Measurements from ENCODE around the gene KMT2D. TPM values are rescaled to one million over a fixed set of nuclear protein-coding genes. Genes with fewer than 3 reads are reported as not detected.

KMT2D gene
- total RNA-seq, 2 experiments from 2014 or later = 113 TPM

DNA sequence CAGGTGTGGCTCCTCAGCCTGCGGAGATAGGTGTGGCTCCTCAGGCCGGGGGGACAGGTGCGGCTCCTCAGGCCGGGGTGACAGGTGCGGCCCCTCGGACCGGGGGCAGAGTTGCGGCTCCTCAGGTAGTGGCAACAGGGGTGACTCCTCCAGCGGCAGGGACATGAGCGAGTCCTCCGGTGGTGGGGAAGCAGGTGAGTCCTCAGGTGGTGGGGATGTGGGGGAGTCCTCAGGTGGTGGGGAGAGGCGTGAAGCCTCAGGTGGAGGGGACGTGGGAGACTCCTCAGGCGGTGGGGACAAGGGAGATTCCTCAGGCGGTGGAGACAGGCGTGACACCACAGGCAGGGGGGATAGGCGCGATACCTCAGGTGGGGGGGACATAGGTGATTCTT lies 9.2 kb downstream of the KMT2D start:
- POLR2A ChIA-PET = no interaction called here
- no peak for ATAC-seq
- Mint-ChIP-seq H3K4me3 (no peak overlapping the region), H3K27ac (no peak overlapping the region), H3K9me3 (ENCODE audit: insufficient read depth) (no peaks in the 10 kb centered on the region), H3K36me3 (ENCODE audit: low read depth) (peaks cover 74% of the 10 kb centered on the region), H3K4me1 (ENCODE audit: low read depth) (peaks cover 18% of the 10 kb centered on the region), H3K27me3 (ENCODE audit: low read depth) (no peaks in the 10 kb centered on the region)
- CTCF ChIA-PET = interaction anchor here (1.4 kb wide), 1 partner anchor 12 kb away, joined by 7 read pairs; no protein-coding TSS in a partner anchor
- no peak for DNase-seq

DNA sequence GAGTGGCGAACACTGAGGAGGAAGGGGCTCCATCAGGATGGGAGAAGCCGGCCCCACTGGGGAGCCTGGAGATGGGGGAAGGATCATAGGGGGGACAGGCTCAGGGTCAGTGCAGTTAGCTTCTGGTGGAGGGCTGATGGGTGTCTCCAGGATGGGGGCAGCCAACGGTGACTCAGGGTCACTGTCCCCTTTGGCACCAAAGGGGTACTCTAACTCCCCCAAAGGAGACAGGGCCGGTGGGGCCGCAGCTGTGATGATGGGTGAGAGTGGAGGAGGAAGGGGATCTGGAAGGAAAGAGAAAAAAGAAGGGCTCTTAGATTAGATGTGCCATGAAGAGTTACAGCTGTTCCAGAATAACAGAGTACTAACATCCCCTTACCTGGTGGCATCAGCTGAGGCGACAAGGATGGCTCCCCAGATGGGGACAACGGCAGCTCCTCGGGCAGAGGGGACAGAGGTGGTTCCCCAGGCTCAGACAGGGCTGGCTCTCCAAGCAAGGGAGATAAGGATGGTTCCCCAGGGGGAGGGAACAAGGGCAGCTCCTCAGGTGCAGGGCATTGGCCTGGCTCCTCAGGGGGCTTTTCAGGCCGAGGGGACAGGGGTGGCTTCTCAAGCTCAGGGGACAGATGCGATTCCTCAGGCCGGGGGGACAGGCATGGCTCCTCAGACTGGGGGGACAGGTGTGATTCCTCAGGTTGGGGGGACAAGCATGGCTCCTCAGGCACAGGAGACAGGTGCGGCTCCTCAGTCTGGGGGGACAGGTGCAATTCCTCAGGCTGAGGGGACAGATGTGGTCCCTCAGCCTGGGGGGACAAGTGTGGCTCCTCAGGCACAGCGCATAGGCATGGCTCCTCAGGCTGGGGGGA lies 9.9 kb downstream of the KMT2D start:
- peaks cover 12% of the 10 kb centered on the region for H3K4me1 Mint-ChIP-seq (ENCODE audit: low read depth)
- H3K9me3 Mint-ChIP-seq (ENCODE audit: insufficient read depth) = no peaks in the 10 kb centered on the region
- peaks cover 76% of the 10 kb centered on the region for H3K36me3 Mint-ChIP-seq (ENCODE audit: low read depth)
- no peaks in the 10 kb centered on the region for H3K27me3 Mint-ChIP-seq (ENCODE audit: low read depth)
- ChIA-PET POLR2A (no interaction called here), CTCF (interaction anchor here (1.4 to 1.6 kb wide), 2 partner anchors 13 to 63 kb away, joined by 4 to 7 read pairs; no protein-coding TSS in a partner anchor)
- H3K4me3 Mint-ChIP-seq = no peak overlapping the region
- no peak for ATAC-seq
- no peak overlapping the region for H3K27ac Mint-ChIP-seq
- DNase-seq = no peak

DNA sequence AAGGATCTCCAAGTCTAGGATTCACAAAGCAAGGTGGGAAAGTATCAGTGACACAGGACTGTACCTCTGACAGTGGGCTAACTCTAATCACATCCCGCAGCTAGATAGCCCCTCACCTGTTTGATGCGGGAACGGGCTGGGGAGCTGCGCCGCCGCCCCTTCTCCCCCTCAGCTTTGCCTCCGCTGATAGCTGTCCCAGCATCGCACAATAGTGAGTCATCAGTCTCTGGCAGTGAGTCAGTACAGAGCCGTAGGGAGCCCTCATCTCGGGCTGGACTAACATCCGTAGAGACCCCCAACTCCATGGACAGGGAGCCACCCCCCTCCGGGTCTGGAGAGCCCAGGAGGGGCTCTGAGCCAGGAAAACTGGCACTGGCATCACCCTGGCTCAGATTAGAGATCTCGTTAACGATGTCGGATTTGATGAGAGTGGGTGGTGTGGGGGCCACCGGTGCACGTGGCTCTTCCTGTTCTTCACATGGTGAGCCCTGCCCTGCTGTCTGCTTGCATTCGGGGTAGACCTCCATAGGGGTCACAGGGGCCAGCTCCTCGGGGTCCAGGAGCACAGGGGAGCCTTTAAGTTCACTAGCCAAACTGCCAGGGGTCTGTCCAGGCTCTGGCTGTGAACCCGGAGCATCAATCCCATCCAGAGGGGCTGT lies 10.9 kb downstream of the KMT2D start:
- ChIA-PET CTCF (interaction anchor here (1.6 to 1.8 kb wide), 2 partner anchors 53 to 62 kb away, joined by 4 read pairs; no protein-coding TSS in a partner anchor), POLR2A (no interaction called here)
- ATAC-seq (no peak), DNase-seq (no peak)
- Mint-ChIP-seq H3K27me3 (ENCODE audit: low read depth) (no peaks in the 10 kb centered on the region), H3K27ac (no peak overlapping the region), H3K36me3 (ENCODE audit: low read depth) (peaks cover 78% of the 10 kb centered on the region), H3K9me3 (ENCODE audit: insufficient read depth) (no peaks in the 10 kb centered on the region), H3K4me3 (no peak overlapping the region), H3K4me1 (ENCODE audit: low read depth) (peaks cover 2% of the 10 kb centered on the region)

DNA sequence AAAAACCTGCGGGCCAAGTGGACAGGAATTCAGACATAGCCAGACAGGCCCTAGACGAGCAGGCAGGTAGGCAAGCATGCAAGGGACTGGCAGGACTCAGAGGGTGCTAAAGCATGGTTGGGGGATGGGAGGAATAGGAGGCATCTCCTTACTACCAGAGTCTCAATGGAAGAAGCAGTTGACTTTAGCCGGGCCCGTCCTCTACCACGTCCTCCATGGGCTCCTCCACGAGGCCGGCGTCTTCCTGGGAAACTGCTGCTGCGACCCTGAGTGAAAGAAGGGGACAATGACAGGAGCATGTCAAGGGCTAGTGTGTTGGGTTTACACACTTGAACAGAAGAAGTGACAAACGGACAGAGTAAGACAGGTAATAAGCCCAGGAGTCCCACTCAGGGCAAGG lies 11.6 kb downstream of the KMT2D start:
- ChIA-PET POLR2A (no interaction called here), CTCF (interaction anchor here (1.0 to 1.8 kb wide), 6 partner anchors 29 to 125 kb away, joined by 3 to 7 read pairs (median 4); no protein-coding TSS in a partner anchor)
- peaks cover 80% of the 10 kb centered on the region for H3K36me3 Mint-ChIP-seq (ENCODE audit: low read depth)

DNA sequence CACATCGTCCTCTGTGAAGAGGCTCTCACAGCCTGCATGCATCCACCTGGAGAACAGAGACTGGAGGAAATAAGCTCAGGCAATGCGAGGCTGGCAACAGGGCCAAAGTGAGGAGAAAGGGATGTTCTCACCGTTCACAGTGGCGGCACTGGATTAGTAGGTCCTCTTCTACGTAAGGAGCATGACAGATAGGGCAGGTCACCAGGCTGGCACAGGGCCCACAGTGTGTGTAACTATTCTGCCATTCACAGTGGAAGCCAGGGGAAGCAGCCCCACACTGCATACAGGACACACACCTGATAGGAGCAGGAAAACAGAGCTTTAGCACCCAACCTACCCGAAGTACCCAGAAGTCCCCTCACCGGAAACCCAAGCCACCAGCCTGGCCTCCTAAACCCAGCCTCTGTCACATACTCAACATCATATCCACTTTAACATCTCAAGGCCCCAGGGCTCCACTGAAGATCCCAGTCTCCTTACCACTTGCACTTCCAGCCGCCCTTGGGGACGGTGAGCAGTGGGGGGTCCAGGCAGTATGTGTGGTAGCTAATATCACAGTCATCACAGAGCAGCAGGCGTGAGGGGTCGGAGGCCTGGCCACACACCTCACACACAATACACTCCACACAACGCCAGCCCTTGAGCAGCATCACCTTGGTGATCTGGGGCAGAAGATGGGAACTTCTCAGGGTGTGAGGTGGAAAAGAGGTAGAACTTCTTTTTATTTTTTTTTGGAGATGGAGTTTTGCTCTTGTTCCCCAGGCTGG lies 14.3 kb downstream of the KMT2D start:
- peaks cover 79% of the 10 kb centered on the region for H3K36me3 Mint-ChIP-seq (ENCODE audit: low read depth)

More for the DNA sequence above, 11.6 kb downstream of the KMT2D start:
- Mint-ChIP-seq H3K27me3 (ENCODE audit: low read depth) (no peaks in the 10 kb centered on the region), H3K4me3 (no peak overlapping the region), H3K27ac (no peak overlapping the region), H3K4me1 (ENCODE audit: low read depth) (peaks cover 2% of the 10 kb centered on the region), H3K9me3 (ENCODE audit: insufficient read depth) (no peaks in the 10 kb centered on the region)
- no peak for ATAC-seq
- no peak for DNase-seq

DNA sequence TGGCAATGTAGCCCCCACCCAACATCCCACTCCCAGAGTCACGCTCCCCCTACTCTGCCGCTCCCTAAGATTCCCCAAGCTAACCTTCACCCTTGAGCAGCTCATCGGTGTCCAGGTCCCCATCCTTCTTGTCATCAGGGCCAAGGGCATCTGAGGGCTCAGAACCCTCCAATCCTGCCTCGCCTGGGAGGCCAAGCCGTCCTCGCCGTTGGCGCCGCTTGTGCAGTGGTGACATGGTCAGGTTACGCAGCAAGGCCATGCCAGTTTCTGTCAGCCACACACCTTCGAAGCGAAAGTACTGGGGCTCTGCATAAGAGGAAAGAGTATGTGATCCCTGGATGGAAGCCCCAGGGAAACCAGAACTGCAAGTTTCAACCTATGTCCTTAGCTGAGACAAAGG lies 15.9 kb downstream of the KMT2D start:
- Mint-ChIP-seq H3K4me3 (no peak overlapping the region), H3K27me3 (ENCODE audit: low read depth) (no peaks in the 10 kb centered on the region), H3K4me1 (ENCODE audit: low read depth) (peaks cover 4% of the 10 kb centered on the region), H3K27ac (no peak overlapping the region), H3K36me3 (ENCODE audit: low read depth) (peaks cover 74% of the 10 kb centered on the region), H3K9me3 (ENCODE audit: insufficient read depth) (no peaks in the 10 kb centered on the region)
- DNase-seq = no peak
- ChIA-PET POLR2A (interaction anchor here (0.9 to 1.6 kb wide), 2 partner anchors 14 to 28 kb away, joined by 4 read pairs; no protein-coding TSS in a partner anchor), CTCF (interaction anchor here (0.6 to 3.0 kb wide), 12 partner anchors 12 to 250 kb away, joined by 3 to 35 read pairs (median 5); partner anchors contain the start of genes KMT2D and TUBA1B)
- no peak for ATAC-seq

More for the DNA sequence above, 14.3 kb downstream of the KMT2D start:
- H3K27me3 Mint-ChIP-seq (ENCODE audit: low read depth) = no peaks in the 10 kb centered on the region
- CTCF ChIA-PET = interaction anchor here (0.9 to 1.1 kb wide), 3 partner anchors 18 to 58 kb away, joined by 3 to 4 read pairs (median 3); no protein-coding TSS in a partner anchor
- POLR2A ChIA-PET = interaction anchor here (0.9 to 1.1 kb wide), 2 partner anchors 13 to 142 kb away, joined by 3 read pairs; partner anchors contain the start of gene TUBA1A
- no peak for ATAC-seq
- H3K4me3 Mint-ChIP-seq = no peak overlapping the region
- no peak for DNase-seq
- H3K27ac Mint-ChIP-seq = no peak overlapping the region
- no peaks in the 10 kb centered on the region for H3K9me3 Mint-ChIP-seq (ENCODE audit: insufficient read depth)
- peaks cover 4% of the 10 kb centered on the region for H3K4me1 Mint-ChIP-seq (ENCODE audit: low read depth)

DNA sequence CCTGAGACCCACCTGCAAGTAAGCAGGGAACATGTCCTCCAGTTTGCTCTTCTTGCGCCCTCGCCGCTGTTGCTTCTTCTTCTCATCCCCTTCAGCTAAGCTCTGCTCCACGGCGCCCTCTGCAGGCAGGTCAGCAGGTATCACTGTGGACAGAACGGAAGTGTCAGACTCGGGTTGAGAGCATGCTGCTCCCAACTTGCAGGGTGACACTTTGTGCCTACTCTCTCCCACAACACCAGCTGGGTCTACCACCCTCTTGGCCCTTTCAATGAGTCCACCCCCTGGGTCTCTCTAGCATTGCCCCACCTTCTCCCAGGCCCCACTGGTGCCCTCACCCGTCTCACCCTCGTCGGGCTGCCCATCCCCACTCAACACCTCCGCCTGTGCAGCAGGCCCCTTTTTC lies 16.7 kb downstream of the KMT2D start:
- H3K4me1 Mint-ChIP-seq (ENCODE audit: low read depth) = peaks cover 4% of the 10 kb centered on the region
- ChIA-PET POLR2A (interaction anchor here (0.9 to 1.8 kb wide), 3 partner anchors 15 to 83 kb away, joined by 4 read pairs; no protein-coding TSS in a partner anchor), CTCF (interaction anchor here (0.6 to 3.0 kb wide), 33 partner anchors 9 to 249 kb away, joined by 3 to 35 read pairs (median 4); partner anchors contain the start of genes ARF3, DDN, KMT2D and PRKAG1)
- peak; percentile 84 for ATAC-seq
- H3K9me3 Mint-ChIP-seq (ENCODE audit: insufficient read depth) = no peaks in the 10 kb centered on the region
- peak; percentile 85 for DNase-seq
- no peaks in the 10 kb centered on the region for H3K27me3 Mint-ChIP-seq (ENCODE audit: low read depth)
- H3K36me3 Mint-ChIP-seq (ENCODE audit: low read depth) = peaks cover 72% of the 10 kb centered on the region
- H3K4me3 Mint-ChIP-seq = no peak overlapping the region
- H3K27ac Mint-ChIP-seq = peak overlapping the region; percentile 27

DNA sequence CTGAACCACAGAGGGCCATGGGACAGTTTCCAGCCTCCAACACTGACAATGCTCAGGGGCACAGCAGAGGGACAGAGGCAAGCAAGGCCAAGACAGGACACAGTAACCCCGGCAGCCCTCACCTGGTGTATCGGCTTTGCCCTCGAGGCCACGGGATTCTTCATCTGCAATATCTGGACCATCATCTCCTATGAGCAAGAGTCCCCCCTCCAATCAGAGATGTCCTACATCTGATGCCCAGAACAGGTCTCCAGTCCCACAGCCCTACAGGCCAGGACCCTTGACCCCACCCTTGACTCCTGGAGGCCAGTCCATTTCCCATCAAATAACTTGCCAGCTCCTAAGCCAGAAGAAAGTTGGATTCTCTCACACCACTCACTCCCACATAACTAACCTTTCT lies 17.4 kb downstream of the KMT2D start:
- ATAC-seq = no peak
- ChIA-PET POLR2A (interaction anchor here (1.6 to 1.8 kb wide), 2 partner anchors 15 to 84 kb away, joined by 4 read pairs; no protein-coding TSS in a partner anchor), CTCF (interaction anchor here (0.6 to 3.0 kb wide), 31 partner anchors 8 to 176 kb away, joined by 3 to 35 read pairs (median 5); partner anchors contain the start of genes ARF3, DDN, KMT2D and PRKAG1)
- no peak overlapping the region for H3K4me3 Mint-ChIP-seq
- H3K9me3 Mint-ChIP-seq (ENCODE audit: insufficient read depth) = no peaks in the 10 kb centered on the region
- H3K4me1 Mint-ChIP-seq (ENCODE audit: low read depth) = peaks cover 4% of the 10 kb centered on the region
- no peak overlapping the region for H3K27ac Mint-ChIP-seq
- H3K36me3 Mint-ChIP-seq (ENCODE audit: low read depth) = peaks cover 70% of the 10 kb centered on the region
- no peaks in the 10 kb centered on the region for H3K27me3 Mint-ChIP-seq (ENCODE audit: low read depth)
- no peak for DNase-seq

DNA sequence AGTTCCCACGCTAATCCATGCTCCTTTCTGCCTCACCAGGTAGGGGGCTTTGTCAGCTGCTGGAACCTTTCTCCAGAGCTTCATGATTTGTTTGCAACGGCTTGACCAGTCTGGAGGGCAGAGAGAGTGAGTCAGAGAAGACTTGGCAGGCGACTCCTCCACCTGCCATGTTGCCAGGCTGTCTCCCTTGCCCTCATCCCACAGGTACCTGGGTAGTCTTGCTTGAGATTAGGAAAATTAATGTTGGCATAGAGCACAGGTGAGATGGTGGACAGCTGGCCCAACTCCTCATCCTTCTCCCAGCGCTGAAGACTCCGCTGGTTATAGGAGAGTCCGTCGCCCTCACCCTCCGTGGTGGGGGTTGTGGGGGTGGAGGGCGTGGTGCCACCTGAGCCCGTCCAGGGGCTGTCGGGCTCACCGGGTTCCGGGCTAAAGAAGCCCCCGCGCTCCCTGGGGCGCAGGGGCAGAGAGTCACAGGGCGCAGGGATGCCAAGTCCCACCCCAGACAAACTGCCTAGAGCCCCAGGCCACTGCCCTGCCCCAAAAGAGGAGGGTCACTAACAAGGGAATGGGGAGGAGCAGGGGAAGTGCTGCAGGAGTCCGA lies 18.6 kb downstream of the KMT2D start:
- Mint-ChIP-seq H3K4me3 (no peak overlapping the region), H3K27me3 (ENCODE audit: low read depth) (no peaks in the 10 kb centered on the region), H3K9me3 (ENCODE audit: insufficient read depth) (no peaks in the 10 kb centered on the region), H3K4me1 (ENCODE audit: low read depth) (peaks cover 4% of the 10 kb centered on the region), H3K36me3 (ENCODE audit: low read depth) (peaks cover 68% of the 10 kb centered on the region), H3K27ac (no peak overlapping the region)
- ChIA-PET POLR2A (interaction anchor here (0.6 kb wide), 1 partner anchor 85 kb away, joined by 3 read pairs; no protein-coding TSS in a partner anchor), CTCF (interaction anchor here (1.0 to 3.0 kb wide), 4 partner anchors 15 to 46 kb away, joined by 6 to 35 read pairs (median 18); partner anchors contain the start of gene KMT2D)
- ATAC-seq (no peak), DNase-seq (no peak)

DNA sequence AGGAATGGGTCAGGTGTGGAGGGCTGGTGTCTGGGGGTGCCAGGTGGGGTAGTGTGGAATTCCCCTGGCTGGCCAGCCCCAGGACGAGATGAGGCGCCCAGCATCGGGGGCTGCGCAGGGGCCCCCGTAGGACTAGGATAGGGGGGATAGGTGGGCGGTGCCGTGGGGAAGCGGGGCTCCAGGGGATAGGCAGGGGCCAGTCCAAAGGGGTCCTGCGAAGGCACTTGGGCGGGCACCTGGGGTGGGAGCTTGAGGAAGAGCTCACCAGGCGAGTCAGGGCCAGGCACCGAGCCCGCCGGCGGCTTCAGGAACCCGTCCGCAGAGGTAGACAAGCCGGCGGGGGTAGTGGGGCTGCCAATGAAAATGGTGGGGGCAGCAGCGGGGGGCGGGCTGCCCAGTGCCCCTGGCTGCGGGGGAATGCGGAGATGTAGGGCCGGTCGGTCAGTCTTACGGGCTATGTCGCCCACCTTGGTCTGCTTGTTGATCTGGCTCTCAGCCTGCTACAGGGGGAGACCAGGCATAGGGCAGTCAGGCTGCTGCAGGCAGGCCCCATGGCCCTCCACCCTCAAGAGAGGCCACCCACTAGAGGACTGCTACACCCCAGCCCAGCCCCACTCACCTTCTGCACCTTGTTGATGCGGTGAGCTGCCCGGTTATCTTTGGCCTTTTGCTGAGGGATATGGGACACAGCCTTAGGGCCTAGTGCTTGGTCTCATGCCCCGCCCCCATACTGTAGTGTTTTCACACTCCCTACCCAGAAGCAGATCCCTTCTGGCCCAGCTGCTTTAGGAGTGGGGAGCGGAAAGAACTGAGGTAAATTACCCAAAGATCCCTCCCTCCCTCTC lies 19.3 kb downstream of the KMT2D start:
- peaks cover 4% of the 10 kb centered on the region for H3K4me1 Mint-ChIP-seq (ENCODE audit: low read depth)
- POLR2A ChIA-PET = interaction anchor here (0.6 to 0.7 kb wide), 2 partner anchors 23 to 86 kb away, joined by 3 read pairs; no protein-coding TSS in a partner anchor
- no peaks in the 10 kb centered on the region for H3K9me3 Mint-ChIP-seq (ENCODE audit: insufficient read depth)
- no peak overlapping the region for H3K27ac Mint-ChIP-seq
- H3K36me3 Mint-ChIP-seq (ENCODE audit: low read depth) = peaks cover 67% of the 10 kb centered on the region
- DNase-seq (no peak), ATAC-seq (no peak)
- no peaks in the 10 kb centered on the region for H3K27me3 Mint-ChIP-seq (ENCODE audit: low read depth)
- CTCF ChIA-PET = interaction anchor here (1.0 kb wide), 1 partner anchor 24 kb away, joined by 6 read pairs; no protein-coding TSS in a partner anchor
- H3K4me3 Mint-ChIP-seq = no peak overlapping the region
